HepG2 (cell line): ENCODE results near the gene DUSP2. TPM values are rescaled to one million over a fixed set of nuclear protein-coding genes. Genes with fewer than 3 reads are reported as not detected.

Experiments
- ATAC-seq: fragments of 200-7000 bp; cut with Tn5 transposase; 3 replicates; pipeline ENCODE4 v1.9.1; 2020; ENCODE audit warnings: mild to moderate bottlenecking, moderate library complexity
- BruUV-seq: library from RNA; stranded (reverse); fragments of 400-500 nt; replicated peaks from 2 replicates; lab custom pipeline; 2021; lab: Mats Ljungman, UMichigan
- CTCF ChIA-PET: fragments of 300-600 bp; formaldehyde crosslinking; extraction: SDS; loops from one replicate; lab custom pipeline; 2021; ENCODE audit warnings: low total read pairs, inconsistent platforms, low intra/inter-chr PET ratio; lab: Yijun Ruan, JAX
- POLR2A ChIA-PET: fragments of 350-600 bp; sonication (Branson Sonifier 250); formaldehyde crosslinking; loops from one replicate; lab custom pipeline; 2020; ENCODE audit warnings: antibody characterized with exemption, inconsistent platforms; lab: Yijun Ruan, JAX
- DNase-seq: peaks from one replicate; pipeline ENCODE4 v3.0.0-alpha.2; 2015; ENCODE audit warnings: low spot score
- FAIRE-seq: peaks from 3 replicates; lab custom pipeline; 2011; peaks lifted over from hg19 to GRCh38; lab: Jason Lieb, UNC
- H2AFZ ChIP-seq: one replicate; pipeline ENCODE4 v1.6.1; 2011; ENCODE audit warnings: low read length, inconsistent platforms
- H3K27ac ChIP-seq: fragments of 300-600 bp; 3 replicates; pipeline ENCODE4 v1.8.0; 2011; ENCODE audit warnings: mixed run types, mild to moderate bottlenecking, mixed read lengths, low read length, inconsistent platforms; ENCODE audit not compliant: insufficient read depth; ENCODE audit errors: extremely low read length
- H3K27me3 ChIP-seq, 2 experiments: fragments of 200-600 bp in 1 of 2; 2 replicates in 1 of 2; 3 replicates in 1 of 2; pipeline versions ENCODE4 v1.6.0 to v1.8.0; 2011; ENCODE audit warnings: low read length in 2 of 2, mild to moderate bottlenecking in 2 of 2, moderate library complexity in 2 of 2, inconsistent platforms in 1 of 2; ENCODE audit not compliant: insufficient read depth in 2 of 2, control insufficient read depth in 1 of 2
- H3K36me3 ChIP-seq, 2 experiments: fragments of 200-600 bp in 1 of 2; replicated peaks in 1 of 2; 2 replicates in 1 of 2; 3 replicates in 1 of 2; pipeline versions ENCODE4 v1.5.1 to v1.8.0; 2011; ENCODE audit warnings: low read length in 2 of 2, inconsistent platforms in 1 of 2; ENCODE audit not compliant: insufficient read depth in 2 of 2, control insufficient read depth in 1 of 2
- H3K4me1 ChIP-seq: 2 replicates; pipeline ENCODE4 v1.5.1; 2012; ENCODE audit warnings: low read length, inconsistent platforms; ENCODE audit not compliant: insufficient read depth
- H3K4me2 ChIP-seq: 2 replicates; pipeline ENCODE4 v1.6.0; 2011; ENCODE audit warnings: low read depth, low read length, inconsistent platforms
- H3K4me3 ChIP-seq, 3 experiments: fragments of 200-600 bp in 1 of 3; sonication (generic), shearing (Covaris generic) in 1 of 3; replicated peaks in 1 of 3; 2 replicates each; pipeline ENCODE4 v1.5.1; 2011 to 2016; ENCODE audit warnings: low read length in 3 of 3, inconsistent platforms in 2 of 3, low read depth in 2 of 3, mild to moderate bottlenecking in 2 of 3, control low read depth in 1 of 3, mixed read lengths in 1 of 3; ENCODE audit not compliant: insufficient read depth in 1 of 3
- H3K79me2 ChIP-seq: one replicate; pipeline ENCODE4 v1.6.1; 2011; ENCODE audit warnings: low read length, inconsistent platforms; ENCODE audit not compliant: insufficient read depth
- H3K9ac ChIP-seq: 2 replicates; pipeline ENCODE4 v1.6.0; 2011; ENCODE audit warnings: mild to moderate bottlenecking, low read depth, low read length, inconsistent platforms; ENCODE audit not compliant: insufficient read depth
- H3K9me3 ChIP-seq: 2 replicates; pipeline ENCODE4 v1.5.1; 2012; ENCODE audit warnings: mild to moderate bottlenecking, low read length
- H4K20me1 ChIP-seq: 2 replicates; pipeline ENCODE4 v1.6.0; 2011; ENCODE audit warnings: inconsistent platforms, mild to moderate bottlenecking, low read length, moderate library complexity; ENCODE audit not compliant: insufficient read depth
- DR1 ChIP-seq: sonication (generic); formaldehyde crosslinking; IDR thresholded peaks from 2 replicates; pipeline ENCODE4 v1.8.0; 2021; ENCODE audit warnings: mild to moderate bottlenecking, missing genetic modification reagents, inconsistent platforms
- KLF9 ChIP-seq: IDR thresholded peaks from 2 replicates; pipeline ENCODE4 v1.6.1; 2016; ENCODE audit warnings: low read depth
- MNT ChIP-seq: fragments of 450-650 bp; IDR thresholded peaks from 2 replicates; pipeline ENCODE4 v1.6.1; 2016
- RXRA ChIP-seq: sonication (generic); formaldehyde crosslinking; IDR thresholded peaks from 2 replicates; pipeline ENCODE4 v1.5.1; 2020; ENCODE audit warnings: missing genetic modification reagents
- SRSF9 ChIP-seq: fragments of 200-400 bp; formaldehyde crosslinking; IDR thresholded peaks from 2 replicates; pipeline ENCODE4 v1.6.1; 2018; ENCODE audit warnings: borderline replicate concordance, mild to moderate bottlenecking, low read depth, low read length; ENCODE audit not compliant: insufficient read depth, poor library complexity, severe bottlenecking
- WGBS: methylation state at CpG from one replicate; pipeline ENCODE4 v1.1.6; 2017; ENCODE audit warnings: low lambda C conversion rate; 5-methylcytosine and 5-hydroxymethylcytosine counted together
- in situ Hi-C: cut with HindIII; loops from 2 replicates; pipeline ENCODE4 v1.10.0; 2017; ENCODE audit warnings: low pct_unique_long_range_greater_than_20kb; ENCODE audit not compliant: extremely low pct_ligation_motif_present
- intact Hi-C: fragments of 100-400 bp; cut with micrococcal nuclease; formaldehyde crosslinking; loops from one replicate; pipeline ENCODE4 v1.10.0; 2022; ENCODE audit not compliant: unreplicated experiment
- polyA plus RNA-seq, 8 experiments: library from polyadenylated mRNA; depleted of rRNA in 3 of 8; stranded (reverse) in 7 of 8; unstranded in 1 of 8; fragments of >200 nt; fragmentation: Illumina TruSeq in 4 of 8; extraction: Trizol in 4 of 8; gene quantifications; 2 replicates each; pipeline versions ENCODE4 v1.2.1 to v1.2.3, GENCODE V29; 2011 to 2016; ENCODE audit warnings: low read depth in 4 of 8, missing spikeins in 1 of 8, mixed read lengths in 1 of 8; ENCODE audit not compliant: insufficient read depth in 1 of 8
- total RNA-seq, 5 experiments: library from RNA; depleted of rRNA; stranded (reverse); fragments of >200 nt; fragmentation: Illumina TruSeq; extraction: Trizol; gene quantifications; 2 replicates each; pipeline ENCODE4 v1.2.3, GENCODE V29; 2016; ENCODE audit warnings: low read depth in 1 of 5

The DUSP2 gene
- total and polyA plus RNA-seq, 2 of the 13 experiments (the other 11 are each of a cell fraction or from before 2014, with no cell fraction given): not detected

- TF ChIP-seq DR1 (CRISPR knock-in tag) (no peak), RXRA (CRISPR knock-in tag) (no peak), KLF9 (CRISPR knock-in tag) (no peak)
These were observed 10.8 kb downstream of the DUSP2 start (continued) for GRCh38 chr2:96134421-96134820.

DNA sequence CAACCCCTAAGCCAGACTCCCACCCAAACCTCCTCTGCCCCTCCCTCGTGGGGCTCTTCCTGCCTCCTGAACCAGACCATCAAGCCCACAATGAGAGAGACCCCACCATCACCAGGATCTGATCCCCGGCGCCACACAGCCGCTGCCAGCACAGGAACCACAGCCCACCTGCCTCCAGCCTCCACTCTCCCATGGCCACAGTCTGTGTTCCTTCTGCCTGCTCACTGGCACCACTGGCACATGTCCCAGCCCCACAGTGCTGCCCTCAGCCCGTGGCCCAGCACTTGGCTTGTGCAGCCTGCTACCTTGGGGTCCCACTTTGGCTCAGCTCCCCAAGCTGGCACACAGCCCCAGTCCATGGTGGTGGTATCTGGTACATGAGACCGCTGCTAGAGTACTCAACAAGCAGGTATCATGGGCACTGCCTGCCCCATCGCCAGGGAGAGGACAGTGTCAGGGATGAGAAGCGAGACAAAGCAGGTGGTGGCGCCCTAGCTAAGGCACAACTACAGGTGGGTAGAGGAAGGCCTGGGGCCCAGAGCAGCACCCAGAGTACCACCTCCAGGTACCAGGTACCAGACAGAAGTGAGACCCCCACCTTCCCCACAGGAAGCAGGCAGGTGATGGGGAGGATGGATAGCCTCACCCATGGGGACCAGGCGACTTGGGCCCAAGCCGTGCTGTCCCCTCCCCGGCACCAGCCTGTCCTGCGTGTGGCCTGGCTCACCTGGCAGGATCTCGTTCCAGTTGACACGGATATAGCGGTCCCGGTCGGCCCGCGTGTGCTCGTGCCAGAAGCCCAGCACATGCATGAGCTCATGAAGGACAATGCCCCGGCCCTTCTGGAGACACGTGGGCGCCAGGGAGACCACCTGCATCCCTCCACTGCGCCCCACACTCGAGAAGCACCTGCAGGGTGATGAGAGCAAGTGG, 13.2 kb downstream of the DUSP2 start:
- peaks cover 29 to 75% of the 10 kb centered on the region in 2 experiments for H3K27me3 ChIP-seq
- H2AFZ ChIP-seq: no peak overlapping the region
- no peaks in the 10 kb centered on the region for H3K79me2 ChIP-seq
- WGBS: 27% methylated on average over 16 of the region's 26 CpGs
- TF ChIP-seq MNT: peak; percentile 57
- TF ChIP-seq SRSF9: no peak
- TF ChIP-seq, all 625 proteins: peak for 1
- POLR2A ChIA-PET: no interaction called here
- in situ Hi-C loops: loop anchor here (25.0 kb wide), 1 partner anchor 380 kb away; the partner anchor contains the start of gene NEURL3
- intact Hi-C loops: no loop called here
- Histone ChIP-seq H3K4me1 (no peaks in the 10 kb centered on the region), H3K9ac (no peak overlapping the region), H3K4me2 (no peak overlapping the region), H3K9me3 (no peaks in the 10 kb centered on the region), H3K4me3 (no peak overlapping the region), H4K20me1 (no peaks in the 10 kb centered on the region), H3K27ac (no peak overlapping the region), H3K36me3 (no peaks in the 10 kb centered on the region)
- no peak for DNase-seq
- BruUV-seq: no TSS peak
- no peak for ATAC-seq
- FAIRE-seq: no peak
- CTCF ChIA-PET: no interaction called here
